Prostate gland (tissue), 2 donors: ENCODE data around the gene BCAS3.

Source experiments
- POLR2A ChIP-seq: fragments of 450-650 bp; IDR thresholded peaks from one replicate; pipeline ENCODE4 v1.6.1; 2016; ENCODE audit warnings: antibody characterized with exemption, mild to moderate bottlenecking
- TF ChIP-seq, protein P1 (sequence below), 4 experiments: fragments of 200-600 bp in 2 of 4; fragments of 450-650 bp in 2 of 4; sonication (generic) in 2 of 4; IDR thresholded peaks; 1 replicate in 3 of 4; 2 replicates in 1 of 4; pipeline ENCODE4 v1.5.1; 2016 to 2019; ENCODE audit warnings: antibody characterized with exemption in 4 of 4, mild to moderate bottlenecking in 2 of 4, moderate library complexity in 2 of 4

DNA sequence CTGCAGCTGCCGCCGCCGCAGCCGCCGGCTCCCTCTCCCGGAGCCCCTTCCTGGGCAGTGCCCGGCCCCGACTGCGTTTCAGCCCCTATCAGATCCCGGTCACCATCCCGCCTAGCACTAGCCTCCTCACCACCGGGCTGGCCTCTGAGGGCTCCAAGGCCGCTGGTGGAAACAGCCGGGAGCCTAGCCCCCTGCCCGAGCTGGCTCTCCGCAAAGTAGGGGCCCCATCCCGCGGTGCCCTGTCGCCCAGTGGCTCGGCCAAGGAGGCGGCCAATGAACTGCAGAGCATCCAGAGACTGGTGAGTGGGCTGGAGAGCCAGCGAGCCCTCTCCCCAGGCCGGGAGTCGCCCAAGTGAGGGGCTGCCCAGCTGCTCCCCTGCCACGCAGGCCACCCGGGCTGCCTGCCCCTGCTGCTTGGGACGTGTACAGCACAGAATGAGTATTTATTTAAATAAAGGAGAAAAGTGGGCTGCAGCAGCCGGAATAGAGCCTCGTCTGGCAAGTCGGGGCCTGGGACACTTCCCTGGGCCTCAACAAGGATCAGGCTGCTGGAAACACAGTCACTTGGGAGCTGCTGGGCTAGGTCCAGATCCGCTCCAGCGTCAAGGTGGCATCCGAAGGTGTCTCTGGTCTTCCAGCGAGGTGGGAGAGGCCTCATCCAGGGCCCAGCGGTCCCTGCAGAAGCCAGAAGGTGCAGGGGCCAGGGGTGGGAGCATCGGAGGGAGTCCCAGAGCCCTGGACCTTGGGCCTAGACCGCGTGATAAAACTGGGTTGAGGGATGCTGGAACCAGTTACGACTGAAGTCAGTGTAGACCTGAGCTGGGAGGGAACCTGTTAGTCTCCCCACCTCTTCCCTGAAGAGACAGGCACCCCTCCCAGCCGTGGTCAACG, 730.7 kb downstream of the BCAS3 start:
- TF ChIP-seq, protein P1, sequence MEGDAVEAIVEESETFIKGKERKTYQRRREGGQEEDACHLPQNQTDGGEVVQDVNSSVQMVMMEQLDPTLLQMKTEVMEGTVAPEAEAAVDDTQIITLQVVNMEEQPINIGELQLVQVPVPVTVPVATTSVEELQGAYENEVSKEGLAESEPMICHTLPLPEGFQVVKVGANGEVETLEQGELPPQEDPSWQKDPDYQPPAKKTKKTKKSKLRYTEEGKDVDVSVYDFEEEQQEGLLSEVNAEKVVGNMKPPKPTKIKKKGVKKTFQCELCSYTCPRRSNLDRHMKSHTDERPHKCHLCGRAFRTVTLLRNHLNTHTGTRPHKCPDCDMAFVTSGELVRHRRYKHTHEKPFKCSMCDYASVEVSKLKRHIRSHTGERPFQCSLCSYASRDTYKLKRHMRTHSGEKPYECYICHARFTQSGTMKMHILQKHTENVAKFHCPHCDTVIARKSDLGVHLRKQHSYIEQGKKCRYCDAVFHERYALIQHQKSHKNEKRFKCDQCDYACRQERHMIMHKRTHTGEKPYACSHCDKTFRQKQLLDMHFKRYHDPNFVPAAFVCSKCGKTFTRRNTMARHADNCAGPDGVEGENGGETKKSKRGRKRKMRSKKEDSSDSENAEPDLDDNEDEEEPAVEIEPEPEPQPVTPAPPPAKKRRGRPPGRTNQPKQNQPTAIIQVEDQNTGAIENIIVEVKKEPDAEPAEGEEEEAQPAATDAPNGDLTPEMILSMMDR (IDR thresholded peaks at IDR 0.05): no peak
- no peak for TF ChIP-seq POLR2A
